Stomach smooth muscle (tissue), 2 donors: ENCODE measurements around the gene ELMO1.

ENCODE experiments used
- H3K27ac ChIP-seq: one replicate; pipeline ENCODE4 v1.7.0; 2013; ENCODE audit warnings: mild to moderate bottlenecking, low read length, inconsistent platforms
- H3K27me3 ChIP-seq, 2 donors: one replicate each; pipeline ENCODE4 v1.7.0; 2013; ENCODE audit warnings: low read length in 2 of 2; ENCODE audit not compliant: insufficient read depth in 2 of 2, control insufficient read depth in 1 of 2
- H3K36me3 ChIP-seq, 2 donors: one replicate each; pipeline ENCODE4 v1.7.0; 2013; ENCODE audit warnings: low read length in 2 of 2; ENCODE audit not compliant: control insufficient read depth in 2 of 2, insufficient read depth in 2 of 2
- H3K4me1 ChIP-seq: one replicate; pipeline ENCODE4 v1.7.0; 2013; ENCODE audit warnings: low read length; ENCODE audit not compliant: control insufficient read depth, insufficient read depth
- H3K4me3 ChIP-seq, 2 donors: one replicate each; pipeline ENCODE4 v1.7.0; 2013; ENCODE audit warnings: low read length in 2 of 2
- H3K9ac ChIP-seq, 2 donors: one replicate each; pipeline ENCODE4 v1.7.0; 2013; ENCODE audit warnings: low read length in 2 of 2, mild to moderate bottlenecking in 1 of 2
- H3K9me3 ChIP-seq, 2 donors: one replicate each; pipeline ENCODE4 v1.7.0; 2013; ENCODE audit warnings: low read length in 2 of 2; ENCODE audit not compliant: control insufficient read depth in 2 of 2
- donor health status: healthy.
- donor health status: Pancreatic carcinoma.

Gene ELMO1

DNA sequence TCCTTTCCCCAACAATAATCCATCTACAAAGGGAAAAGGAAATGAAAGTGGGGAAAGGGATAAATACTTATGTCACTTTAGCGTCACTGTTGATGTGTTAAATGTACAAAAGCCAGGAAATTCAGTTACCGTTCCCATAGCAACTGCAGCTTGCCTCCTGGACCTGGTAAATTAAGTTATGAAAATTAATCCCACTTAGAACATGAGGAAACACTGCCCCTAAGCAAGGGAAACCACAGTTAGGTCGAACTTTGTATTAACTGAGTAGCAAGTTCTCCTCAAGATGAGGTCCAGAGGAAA lies 386.2 kb downstream of the ELMO1 start:
- H3K9me3 ChIP-seq: no peaks in the 10 kb centered on the region
- no peak overlapping the region for H3K27ac ChIP-seq
- H3K4me1 ChIP-seq: no peaks in the 10 kb centered on the region
- no peaks in the 10 kb centered on the region for H3K27me3 ChIP-seq
- H3K36me3 ChIP-seq: no peaks in the 10 kb centered on the region
- no peak overlapping the region for H3K4me3 ChIP-seq
- H3K9ac ChIP-seq: no peak overlapping the region

DNA sequence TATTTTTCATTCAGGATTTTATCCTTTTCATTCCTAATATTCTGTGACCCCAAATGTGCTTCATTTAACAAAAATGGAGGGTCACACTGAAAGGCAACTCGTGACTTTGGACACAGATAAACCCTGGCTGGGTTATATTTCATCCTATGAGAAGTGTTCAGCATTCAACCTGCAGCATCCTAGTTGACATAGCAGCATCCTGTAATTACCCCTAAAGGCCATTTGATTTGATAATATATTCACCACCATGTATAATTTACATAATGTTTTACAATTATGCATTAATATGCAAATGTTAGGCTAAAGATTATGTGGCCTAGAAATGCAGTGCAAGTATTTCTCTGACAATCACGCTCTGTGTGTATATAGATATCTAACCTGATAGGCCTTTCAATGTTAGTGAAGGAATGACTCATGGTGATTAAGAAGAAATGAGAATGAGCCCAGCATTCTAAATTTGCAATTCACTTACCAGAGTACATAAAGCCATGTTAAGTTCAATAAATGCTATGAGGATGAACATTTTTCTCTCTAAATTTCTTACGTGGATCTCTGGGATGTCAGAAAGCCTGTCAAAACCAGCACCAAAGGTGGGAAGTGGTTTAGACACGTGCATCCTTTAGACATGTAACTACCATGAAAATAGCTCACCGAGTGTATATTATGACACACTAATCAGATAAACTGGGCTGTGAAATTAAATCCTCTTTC lies 386.7 kb downstream of the ELMO1 start:
- Histone ChIP-seq H3K27me3 (no peaks in the 10 kb centered on the region), H3K4me1 (no peaks in the 10 kb centered on the region), H3K9me3 (no peaks in the 10 kb centered on the region), H3K9ac (no peak overlapping the region), H3K36me3 (no peaks in the 10 kb centered on the region), H3K27ac (no peak overlapping the region), H3K4me3 (no peak overlapping the region)

GRCh38 chr7:37056234-37056912 lies 392.3 kb downstream of the ELMO1 start:
- H3K9ac ChIP-seq: no peak overlapping the region
- no peak overlapping the region for H3K4me3 ChIP-seq

GRCh38 chr7:37054624-37055241 lies 393.9 kb downstream of the ELMO1 start:
- no peaks in the 10 kb centered on the region for H3K9me3 ChIP-seq
- no peak overlapping the region for H3K27ac ChIP-seq
- no peaks in the 10 kb centered on the region for H3K36me3 ChIP-seq
- no peak overlapping the region for H3K4me3 ChIP-seq
- H3K4me1 ChIP-seq: no peaks in the 10 kb centered on the region
- no peaks in the 10 kb centered on the region for H3K27me3 ChIP-seq
- H3K9ac ChIP-seq: no peak overlapping the region

More at GRCh38 chr7:37056234-37056912, 392.3 kb downstream of the ELMO1 start:
- no peaks in the 10 kb centered on the region for H3K27me3 ChIP-seq
- no peaks in the 10 kb centered on the region for H3K36me3 ChIP-seq
- no peaks in the 10 kb centered on the region for H3K9me3 ChIP-seq
- no peaks in the 10 kb centered on the region for H3K4me1 ChIP-seq
- H3K27ac ChIP-seq: no peak overlapping the region

DNA sequence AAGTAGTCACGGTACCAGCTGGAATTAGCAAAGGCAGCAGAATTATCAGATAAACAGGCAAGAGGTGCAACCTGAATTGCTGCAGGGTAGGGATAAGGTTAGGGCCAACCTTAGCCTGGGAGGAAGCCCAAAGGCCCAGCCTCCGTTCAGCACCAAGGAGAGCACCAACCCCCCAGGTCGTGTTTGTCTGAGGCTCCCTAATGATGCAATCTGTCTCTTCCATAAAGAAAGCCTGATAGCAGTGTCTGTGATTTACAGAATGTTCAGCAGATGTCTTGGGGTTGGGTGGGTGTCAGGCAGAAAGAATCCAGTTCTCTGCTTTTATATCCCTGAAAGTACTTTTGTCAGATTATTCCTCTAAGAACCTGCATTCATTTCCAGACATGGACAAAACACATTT lies 396.0 kb downstream of the ELMO1 start:
- Histone ChIP-seq H3K27ac (no peak overlapping the region), H3K9me3 (no peaks in the 10 kb centered on the region), H3K4me3 (no peak overlapping the region), H3K4me1 (no peaks in the 10 kb centered on the region), H3K36me3 (no peaks in the 10 kb centered on the region), H3K9ac (no peak overlapping the region), H3K27me3 (no peaks in the 10 kb centered on the region)

DNA sequence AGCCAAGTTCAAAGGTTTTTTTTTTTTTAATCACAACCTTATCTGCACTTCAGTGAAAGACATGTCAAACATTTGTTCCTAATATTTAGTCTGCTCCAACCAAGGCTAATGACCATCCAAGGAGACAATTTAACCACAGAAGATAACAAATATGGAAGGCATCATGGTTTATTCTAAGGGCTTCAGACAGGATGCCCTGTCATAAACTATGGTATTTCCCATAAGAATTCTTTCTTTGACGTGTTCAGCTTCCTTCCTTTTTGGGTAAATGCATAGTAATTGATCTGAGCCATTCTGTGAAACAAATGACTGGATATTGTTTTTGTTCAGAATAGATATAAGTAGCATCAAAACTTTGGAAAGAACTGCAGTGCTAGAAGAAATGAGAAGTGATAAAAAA lies 397.9 kb downstream of the ELMO1 start:
- H3K36me3 ChIP-seq: no peaks in the 10 kb centered on the region
- no peak overlapping the region for H3K4me3 ChIP-seq
- H3K27me3 ChIP-seq: no peaks in the 10 kb centered on the region
- H3K27ac ChIP-seq: no peak overlapping the region
- H3K4me1 ChIP-seq: no peaks in the 10 kb centered on the region
- no peak overlapping the region for H3K9ac ChIP-seq
- no peaks in the 10 kb centered on the region for H3K9me3 ChIP-seq

- H3K4me3 ChIP-seq: no peak overlapping the region
- H3K4me1 ChIP-seq: no peaks in the 10 kb centered on the region
- H3K9ac ChIP-seq: no peak overlapping the region
- no peaks in the 10 kb centered on the region for H3K36me3 ChIP-seq
- no peak overlapping the region for H3K27ac ChIP-seq
- H3K27me3 ChIP-seq: no peaks in the 10 kb centered on the region
- no peaks in the 10 kb centered on the region for H3K9me3 ChIP-seq
These were observed 400.0 kb downstream of the ELMO1 start for GRCh38 chr7:37048674-37049073.

DNA sequence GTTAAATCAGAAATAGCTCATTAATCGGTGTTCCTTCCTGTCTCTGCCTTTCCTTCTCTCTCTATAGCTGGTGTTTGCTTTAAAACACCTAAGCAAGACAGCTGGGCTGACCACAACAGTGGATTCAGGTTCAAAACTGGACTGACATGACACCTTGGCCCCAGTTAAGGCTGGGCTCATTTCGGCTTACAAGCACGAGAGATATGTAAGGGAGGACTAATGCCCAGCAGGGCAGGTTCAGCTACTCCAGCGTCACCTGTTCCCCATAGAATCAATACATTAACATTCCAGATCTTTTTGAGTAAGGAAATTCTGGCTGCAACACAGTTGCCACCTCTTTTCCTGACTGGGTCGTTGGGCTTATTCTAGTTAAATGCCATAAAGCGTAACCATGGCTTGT lies 401.4 kb downstream of the ELMO1 start:
- Histone ChIP-seq H3K27me3 (no peaks in the 10 kb centered on the region), H3K4me3 (no peak overlapping the region)

DNA sequence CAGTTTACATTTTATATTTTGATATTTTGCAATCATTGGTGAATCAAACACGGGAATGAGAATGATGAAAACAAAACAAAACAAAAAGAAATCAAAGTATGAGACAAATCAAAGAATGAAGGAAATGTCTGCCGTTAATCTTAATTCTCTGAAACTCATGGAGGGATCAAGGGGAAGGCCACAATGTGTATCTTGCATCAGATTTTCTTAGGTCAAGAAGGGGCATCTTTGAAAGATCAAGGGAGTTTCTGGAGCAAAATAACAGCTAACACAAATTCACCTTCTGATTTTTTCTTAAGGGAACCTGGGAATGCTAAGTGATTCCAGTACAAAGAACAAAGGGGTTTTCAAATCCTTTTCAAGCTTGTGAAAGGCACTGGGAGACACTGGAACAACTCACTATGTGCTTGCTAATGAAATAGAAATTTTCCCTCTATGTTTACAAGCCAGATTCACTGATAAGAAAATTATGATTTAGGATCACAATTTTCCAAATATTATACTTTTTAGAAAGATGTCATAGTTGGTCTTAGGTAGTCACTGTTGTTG lies 402.1 kb downstream of the ELMO1 start:
- Histone ChIP-seq H3K36me3 (no peaks in the 10 kb centered on the region), H3K4me1 (no peaks in the 10 kb centered on the region), H3K4me3 (no peak overlapping the region), H3K27me3 (no peaks in the 10 kb centered on the region), H3K9me3 (no peaks in the 10 kb centered on the region), H3K27ac (no peak overlapping the region), H3K9ac (no peak overlapping the region)

More for the DNA sequence above, 401.4 kb downstream of the ELMO1 start:
- no peaks in the 10 kb centered on the region for H3K36me3 ChIP-seq
- no peak overlapping the region for H3K27ac ChIP-seq
- no peaks in the 10 kb centered on the region for H3K4me1 ChIP-seq
- H3K9me3 ChIP-seq: no peaks in the 10 kb centered on the region
- H3K9ac ChIP-seq: no peak overlapping the region

DNA sequence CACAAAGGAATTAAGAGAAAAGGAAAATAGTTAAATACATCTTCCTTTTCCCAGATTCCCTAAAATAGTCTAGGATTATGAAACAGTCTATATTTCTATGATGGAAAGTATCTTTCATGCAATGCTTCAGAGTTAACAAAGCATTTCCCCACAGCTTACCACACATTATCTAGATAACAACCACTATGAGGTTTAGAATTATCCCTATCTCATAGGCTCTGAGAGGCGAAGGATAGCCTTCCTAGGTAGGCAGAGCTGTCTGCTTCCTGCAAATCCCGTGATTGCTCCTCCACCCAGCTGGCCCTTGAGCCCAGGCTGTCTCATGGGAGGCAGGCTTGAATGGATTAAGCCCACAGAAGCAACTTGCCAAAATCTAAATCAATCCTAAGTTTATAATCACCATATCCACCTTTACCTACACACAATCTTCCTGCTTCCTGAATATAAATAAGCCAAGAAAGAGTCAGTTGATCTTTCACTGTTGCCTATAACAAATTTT lies 402.9 kb downstream of the ELMO1 start:
- no peak overlapping the region for H3K27ac ChIP-seq
- no peaks in the 10 kb centered on the region for H3K9me3 ChIP-seq
- H3K27me3 ChIP-seq: no peaks in the 10 kb centered on the region
- H3K9ac ChIP-seq: no peak overlapping the region
- H3K4me1 ChIP-seq: no peaks in the 10 kb centered on the region
- no peak overlapping the region for H3K4me3 ChIP-seq
- no peaks in the 10 kb centered on the region for H3K36me3 ChIP-seq
